ENCODE results near the gene ZNF549. TPM values are rescaled to one million over a fixed set of nuclear protein-coding genes. Genes with fewer than 3 reads are reported as not detected.

The ZNF549 gene
- total and polyA plus RNA-seq, 2 of the 13 experiments (the other 11 are each of a cell fraction or from before 2014, with no cell fraction given) = 2.8 to 6.4 TPM

DNA sequence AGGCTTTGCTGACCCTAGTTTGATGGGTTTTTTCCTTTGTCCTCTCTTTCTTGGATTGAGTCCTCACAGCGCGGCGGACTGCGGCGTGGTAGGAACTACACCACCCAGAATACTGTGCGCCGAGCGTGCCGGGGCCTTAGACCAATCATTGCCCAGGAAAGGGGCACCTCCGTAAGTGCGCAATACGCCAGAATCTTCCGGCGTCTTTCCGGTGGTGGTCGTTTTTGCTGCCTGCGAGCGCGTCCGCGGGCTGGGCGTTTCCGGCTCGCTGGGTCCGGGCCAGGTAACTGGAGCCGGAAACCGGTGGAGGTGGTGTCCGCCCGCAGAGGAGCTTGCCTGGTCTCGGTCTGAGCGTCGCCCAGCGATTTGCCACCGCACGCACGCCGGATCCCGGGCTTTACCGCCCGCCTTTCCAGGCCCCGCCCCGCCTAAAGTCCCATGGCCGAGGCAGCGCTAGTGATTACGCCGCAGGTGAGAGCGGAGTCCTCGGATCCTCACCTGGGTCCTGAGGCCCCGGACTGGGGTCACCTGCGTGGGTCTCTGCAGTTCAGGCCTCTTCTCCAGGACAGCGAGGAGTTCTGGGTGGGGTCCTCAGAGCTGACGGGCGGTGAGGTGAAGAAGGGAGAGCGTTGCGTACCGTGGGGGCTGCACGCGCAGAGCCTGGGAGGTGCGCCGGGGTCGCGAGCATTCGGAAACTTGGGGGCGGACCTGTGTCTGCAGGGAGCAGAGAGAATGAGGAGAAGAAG, at the start of gene ZNF549 (continued):
- peak; percentile 85 for TF ChIP-seq KDM2A (CRISPR knock-in tag; IDR thresholded peaks at IDR 0.05; ENCODE audit: borderline replicate concordance, low read depth)
- TF ChIP-seq CENPT (CRISPR knock-in tag; IDR thresholded peaks at IDR 0.05; ENCODE audit: low read depth) = no peak
- peak; percentile 86; the same call in 1 of the 2 replicates for TF ChIP-seq ZC3H13 (CRISPR knock-in tag; IDR thresholded peaks at IDR 0.05)
- TF ChIP-seq SMC3 (IDR thresholded peaks at IDR 0.05; ENCODE audit: low read length) = no peak
- peak; percentile 97 for TF ChIP-seq GABPA (IDR thresholded peaks at IDR 0.05; ENCODE audit: low read depth, low read length)
- peak; percentile 98 for TF ChIP-seq GABPA (CRISPR knock-in tag; IDR thresholded peaks at IDR 0.05; ENCODE audit: low read depth)
- TF ChIP-seq, protein P1, sequence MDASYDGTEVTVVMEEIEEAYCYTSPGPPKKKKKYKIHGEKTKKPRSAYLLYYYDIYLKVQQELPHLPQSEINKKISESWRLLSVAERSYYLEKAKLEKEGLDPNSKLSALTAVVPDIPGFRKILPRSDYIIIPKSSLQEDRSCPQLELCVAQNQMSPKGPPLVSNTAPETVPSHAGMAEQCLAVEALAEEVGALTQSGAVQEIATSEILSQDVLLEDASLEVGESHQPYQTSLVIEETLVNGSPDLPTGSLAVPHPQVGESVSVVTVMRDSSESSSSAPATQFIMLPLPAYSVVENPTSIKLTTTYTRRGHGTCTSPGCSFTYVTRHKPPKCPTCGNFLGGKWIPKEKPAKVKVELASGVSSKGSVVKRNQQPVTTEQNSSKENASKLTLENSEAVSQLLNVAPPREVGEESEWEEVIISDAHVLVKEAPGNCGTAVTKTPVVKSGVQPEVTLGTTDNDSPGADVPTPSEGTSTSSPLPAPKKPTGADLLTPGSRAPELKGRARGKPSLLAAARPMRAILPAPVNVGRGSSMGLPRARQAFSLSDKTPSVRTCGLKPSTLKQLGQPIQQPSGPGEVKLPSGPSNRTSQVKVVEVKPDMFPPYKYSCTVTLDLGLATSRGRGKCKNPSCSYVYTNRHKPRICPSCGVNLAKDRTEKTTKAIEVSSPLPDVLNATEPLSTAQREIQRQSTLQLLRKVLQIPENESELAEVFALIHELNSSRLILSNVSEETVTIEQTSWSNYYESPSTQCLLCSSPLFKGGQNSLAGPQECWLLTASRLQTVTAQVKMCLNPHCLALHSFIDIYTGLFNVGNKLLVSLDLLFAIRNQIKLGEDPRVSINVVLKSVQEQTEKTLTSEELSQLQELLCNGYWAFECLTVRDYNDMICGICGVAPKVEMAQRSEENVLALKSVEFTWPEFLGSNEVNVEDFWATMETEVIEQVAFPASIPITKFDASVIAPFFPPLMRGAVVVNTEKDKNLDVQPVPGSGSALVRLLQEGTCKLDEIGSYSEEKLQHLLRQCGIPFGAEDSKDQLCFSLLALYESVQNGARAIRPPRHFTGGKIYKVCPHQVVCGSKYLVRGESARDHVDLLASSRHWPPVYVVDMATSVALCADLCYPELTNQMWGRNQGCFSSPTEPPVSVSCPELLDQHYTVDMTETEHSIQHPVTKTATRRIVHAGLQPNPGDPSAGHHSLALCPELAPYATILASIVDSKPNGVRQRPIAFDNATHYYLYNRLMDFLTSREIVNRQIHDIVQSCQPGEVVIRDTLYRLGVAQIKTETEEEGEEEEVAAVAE (CRISPR knock-in tag; IDR thresholded peaks at IDR 0.05; ENCODE audit: borderline replicate concordance) = peak; percentile 98
- TF ChIP-seq, protein P2, sequence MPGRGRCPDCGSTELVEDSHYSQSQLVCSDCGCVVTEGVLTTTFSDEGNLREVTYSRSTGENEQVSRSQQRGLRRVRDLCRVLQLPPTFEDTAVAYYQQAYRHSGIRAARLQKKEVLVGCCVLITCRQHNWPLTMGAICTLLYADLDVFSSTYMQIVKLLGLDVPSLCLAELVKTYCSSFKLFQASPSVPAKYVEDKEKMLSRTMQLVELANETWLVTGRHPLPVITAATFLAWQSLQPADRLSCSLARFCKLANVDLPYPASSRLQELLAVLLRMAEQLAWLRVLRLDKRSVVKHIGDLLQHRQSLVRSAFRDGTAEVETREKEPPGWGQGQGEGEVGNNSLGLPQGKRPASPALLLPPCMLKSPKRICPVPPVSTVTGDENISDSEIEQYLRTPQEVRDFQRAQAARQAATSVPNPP (CRISPR knock-in tag; IDR thresholded peaks at IDR 0.05) = no peak
- no peak for TF ChIP-seq HOXA9 (CRISPR knock-in tag; IDR thresholded peaks at IDR 0.05; ENCODE audit: borderline replicate concordance)
- TF ChIP-seq LRRFIP1 (CRISPR knock-in tag; conservative IDR thresholded peaks at IDR 0.05) = no peak
- 0 out of 2 replicates have a peak, but pooled peaks have one; percentile 20 for TF ChIP-seq RAD21 (CRISPR knock-in tag; IDR thresholded peaks at IDR 0.05)
- peak; percentile 80; the same call in 1 of the 2 replicates for TF ChIP-seq ZBTB4 (CRISPR knock-in tag; IDR thresholded peaks at IDR 0.05; ENCODE audit: borderline replicate concordance)
- 0 out of 2 replicates have a peak, but pooled peaks have one; percentile 56 for TF ChIP-seq ZNF446 (CRISPR knock-in tag; IDR thresholded peaks at IDR 0.05)
- TF ChIP-seq SALL1 (CRISPR knock-in tag; IDR thresholded peaks at IDR 0.05) = peak; percentile 88
- TF ChIP-seq SYNCRIP (IDR thresholded peaks at IDR 0.05; ENCODE audit: insufficient read depth, low read depth, low read length) = no peak
- no peak for TF ChIP-seq NONO (IDR thresholded peaks at IDR 0.05)
- peak; percentile 74; the same call in 1 of the 2 replicates for TF ChIP-seq NONO (CRISPR knock-in tag; conservative IDR thresholded peaks at IDR 0.05)
- peak; percentile 66; the same call in 1 of the 2 replicates for TF ChIP-seq ZNF768 (CRISPR knock-in tag; IDR thresholded peaks at IDR 0.05)

Data from HepG2 (cell line).